H7 (cell line): ENCODE measurements around the gene CPLX1. TPM values are rescaled to one million over a fixed set of nuclear protein-coding genes. Genes with fewer than 3 reads are reported as not detected.

ENCODE experiments used
- DNase-seq: peaks from one replicate; pipeline ENCODE4 v3.0.0; 2012
- H3K27me3 ChIP-seq: 2 replicates; pipeline ENCODE4 v1.6.0; 2011; ENCODE audit warnings: mild to moderate bottlenecking, low read length; ENCODE audit not compliant: control insufficient read depth, insufficient read depth
- H3K36me3 ChIP-seq: replicated peaks from 2 replicates; pipeline ENCODE4 v1.5.1; 2011; ENCODE audit warnings: low read length; ENCODE audit not compliant: control insufficient read depth, insufficient read depth
- H3K4me3 ChIP-seq: 2 replicates; pipeline ENCODE4 v1.5.1; 2011; ENCODE audit warnings: low read depth, mild to moderate bottlenecking, control low read depth, low read length, moderate library complexity; ENCODE audit not compliant: insufficient read depth
- total RNA-seq: library from RNA; depleted of rRNA; stranded (reverse); fragments of >200 nt; shearing (Covaris generic); gene quantifications from 2 replicates; pipeline ENCODE4 v1.2.3, GENCODE V29; 2014

Gene CPLX1
- total RNA-seq, 1 experiment from 2014 or later: 0.62 TPM

DNA sequence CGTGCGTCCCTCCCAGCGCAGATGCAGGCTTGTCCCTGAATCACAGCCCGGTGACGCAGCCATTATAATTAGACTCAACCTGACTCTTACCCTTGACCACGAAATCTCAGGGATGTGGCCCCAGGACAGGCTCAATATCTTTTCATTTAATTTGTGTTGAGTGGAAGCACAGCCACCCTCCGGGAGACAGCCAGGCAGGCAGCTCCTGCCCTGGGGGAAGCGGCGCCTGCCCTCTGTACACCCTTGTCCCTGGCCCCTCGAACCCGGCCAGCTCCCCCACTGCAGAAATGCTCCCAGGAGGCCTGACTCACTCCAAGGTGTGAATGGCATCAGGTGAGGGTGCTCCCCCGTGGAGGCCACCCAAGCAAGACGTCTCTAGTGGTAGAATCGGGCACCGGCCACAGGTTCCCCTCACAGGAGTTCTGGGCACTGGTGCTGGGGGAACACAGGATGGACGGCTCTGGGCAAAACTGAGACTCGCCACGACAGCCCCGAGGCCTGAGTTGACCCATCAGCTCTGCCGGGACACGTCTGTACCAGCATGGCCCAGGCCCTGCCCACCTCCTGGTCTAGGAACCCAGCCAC lies 2.7 kb downstream of the CPLX1 start:
- Histone ChIP-seq H3K36me3 (no peaks in the 10 kb centered on the region), H3K27me3 (peaks cover 40% of the 10 kb centered on the region), H3K4me3 (no peak overlapping the region)
- DNase-seq: peak; percentile 37

GRCh38 chr4:822361-823175 lies 3.4 kb downstream of the CPLX1 start:
- no peaks in the 10 kb centered on the region for H3K36me3 ChIP-seq
- DNase-seq: peak; percentile 42
- H3K4me3 ChIP-seq: no peak overlapping the region
- H3K27me3 ChIP-seq: peaks cover 33% of the 10 kb centered on the region

DNA sequence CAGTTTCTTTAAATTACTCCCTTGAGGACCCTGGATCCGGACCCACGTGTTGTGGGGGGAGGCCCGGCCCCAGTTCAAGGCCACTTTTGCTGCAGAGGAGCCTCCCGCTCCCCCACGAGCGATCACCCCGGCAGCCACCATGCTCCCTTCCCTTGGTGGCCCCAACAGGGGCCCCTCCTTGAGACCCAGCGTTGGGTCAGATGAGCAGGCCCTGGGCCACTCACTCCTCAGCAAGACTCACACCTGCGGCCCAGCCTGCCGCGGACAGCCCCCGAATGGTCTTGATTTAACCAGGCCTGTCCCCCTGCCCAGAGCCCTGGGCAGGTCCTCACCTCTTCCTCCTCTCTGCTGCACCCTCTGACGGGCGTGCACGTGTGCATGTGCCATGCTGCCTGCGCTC lies 4.3 kb downstream of the CPLX1 start:
- Histone ChIP-seq H3K27me3 (peaks cover 25% of the 10 kb centered on the region), H3K36me3 (no peaks in the 10 kb centered on the region), H3K4me3 (no peak overlapping the region)
- DNase-seq: peak; percentile 45

DNA sequence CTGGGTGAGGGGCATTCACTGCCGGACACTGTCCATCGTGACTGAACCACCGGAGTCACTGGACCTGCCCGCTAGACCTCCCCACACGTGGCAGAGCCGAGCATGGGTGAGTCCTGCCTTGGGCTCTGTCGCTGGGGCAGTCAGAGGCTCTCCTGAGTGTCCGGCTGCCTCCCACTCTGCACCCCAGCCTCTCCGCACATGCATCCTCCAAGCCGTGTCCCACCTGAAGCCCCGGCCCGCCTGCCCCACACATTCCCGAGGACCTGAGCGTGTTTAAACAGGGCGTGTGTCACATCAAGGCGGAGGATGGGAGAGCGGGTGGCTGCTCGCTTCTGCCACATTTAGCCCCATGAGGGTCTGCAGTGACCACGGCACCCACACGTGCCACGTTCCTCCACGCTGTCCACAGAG lies 4.7 kb downstream of the CPLX1 start:
- peak; percentile 38 for DNase-seq
- Histone ChIP-seq H3K4me3 (no peak overlapping the region), H3K27me3 (peaks cover 25% of the 10 kb centered on the region), H3K36me3 (no peaks in the 10 kb centered on the region)

DNA sequence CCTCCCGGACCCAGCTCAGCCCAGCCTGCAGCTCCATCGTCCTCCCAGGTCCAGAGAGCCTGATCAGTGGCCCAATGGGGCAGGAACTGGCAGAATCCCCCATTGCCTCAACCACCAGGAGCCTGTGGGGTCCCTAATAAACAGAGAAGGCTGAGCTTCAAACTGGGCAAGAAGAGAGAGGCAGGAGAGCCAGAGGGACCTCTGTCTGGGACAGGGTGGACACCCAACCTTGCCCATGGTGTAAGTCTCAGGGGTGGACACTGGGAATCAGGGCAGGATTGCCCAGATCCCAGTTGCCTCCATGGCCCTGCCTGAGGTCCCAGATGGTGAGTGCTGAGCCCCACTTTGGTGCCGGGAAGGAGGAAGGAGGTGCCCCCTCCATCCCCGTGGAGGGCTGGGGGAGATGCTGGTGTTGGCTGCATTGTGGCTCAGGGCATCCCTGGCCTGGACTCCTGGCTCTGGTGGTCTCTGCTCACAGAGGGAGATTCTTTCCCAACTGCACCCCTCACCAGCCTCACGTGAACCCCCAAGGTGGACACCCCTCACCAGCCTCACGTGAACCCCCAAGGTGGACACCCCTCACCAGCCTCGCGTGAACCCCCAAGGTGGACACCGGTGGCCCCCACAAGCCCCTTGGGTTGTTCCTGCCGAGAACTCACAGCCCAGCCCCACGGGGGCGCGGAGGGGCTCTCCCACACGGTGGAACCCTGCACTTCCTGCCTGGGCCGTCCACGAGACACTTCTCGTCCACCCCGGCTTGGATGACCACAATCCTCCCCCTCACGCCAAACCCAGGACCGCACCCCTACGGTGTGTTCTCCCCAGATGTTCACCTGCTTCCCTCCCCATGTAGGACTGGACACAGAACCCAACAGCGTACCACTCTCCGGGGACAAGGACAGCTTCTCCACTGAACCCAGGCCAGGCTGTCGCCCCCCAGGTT lies 5.4 kb downstream of the CPLX1 start:
- Histone ChIP-seq H3K27me3 (peaks cover 27% of the 10 kb centered on the region), H3K36me3 (no peaks in the 10 kb centered on the region), H3K4me3 (no peak overlapping the region)
- peak; percentile 39 for DNase-seq

DNA sequence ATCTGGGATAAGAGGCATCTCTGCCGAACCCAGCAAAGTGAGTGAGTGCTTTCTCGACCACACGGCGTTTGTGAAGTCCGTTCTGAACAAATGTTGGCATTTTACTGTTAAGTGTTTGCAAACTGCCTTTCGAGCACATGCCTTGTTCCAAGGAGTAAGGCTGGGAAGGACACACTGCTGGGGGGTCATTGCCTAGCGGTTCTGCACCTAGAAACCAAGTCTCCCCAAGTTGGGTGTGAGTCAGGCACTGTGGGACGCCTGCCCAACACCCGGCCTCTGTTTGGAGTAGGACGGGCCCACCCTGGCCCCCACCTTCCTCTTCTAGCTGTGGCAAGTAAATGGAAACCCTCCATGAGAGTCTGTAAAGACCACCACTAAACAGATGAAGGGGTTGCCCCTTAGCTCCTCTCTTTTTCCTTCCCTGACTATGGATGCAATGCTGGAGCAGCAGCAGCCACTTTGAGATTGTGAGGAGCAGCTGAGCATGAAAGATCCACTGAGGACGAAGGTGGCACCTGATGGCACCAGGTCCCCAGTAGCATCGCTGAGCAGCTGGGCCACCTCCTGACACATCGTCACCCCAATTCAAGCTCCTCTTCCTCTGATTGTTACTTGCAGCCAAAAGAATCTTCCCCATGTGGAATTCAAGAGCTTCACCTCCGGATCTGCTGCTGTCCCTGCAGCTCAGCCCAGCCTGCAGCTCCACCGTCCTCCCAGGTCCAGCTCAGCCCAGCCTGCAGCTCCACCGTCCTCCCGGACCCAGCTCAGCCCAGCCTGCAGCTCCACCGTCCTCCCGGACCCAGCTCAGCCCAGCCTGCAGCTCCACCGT lies 6.3 kb downstream of the CPLX1 start:
- no peak overlapping the region for H3K4me3 ChIP-seq
- no peak for DNase-seq
- no peaks in the 10 kb centered on the region for H3K36me3 ChIP-seq
- H3K27me3 ChIP-seq: peaks cover 20% of the 10 kb centered on the region

DNA sequence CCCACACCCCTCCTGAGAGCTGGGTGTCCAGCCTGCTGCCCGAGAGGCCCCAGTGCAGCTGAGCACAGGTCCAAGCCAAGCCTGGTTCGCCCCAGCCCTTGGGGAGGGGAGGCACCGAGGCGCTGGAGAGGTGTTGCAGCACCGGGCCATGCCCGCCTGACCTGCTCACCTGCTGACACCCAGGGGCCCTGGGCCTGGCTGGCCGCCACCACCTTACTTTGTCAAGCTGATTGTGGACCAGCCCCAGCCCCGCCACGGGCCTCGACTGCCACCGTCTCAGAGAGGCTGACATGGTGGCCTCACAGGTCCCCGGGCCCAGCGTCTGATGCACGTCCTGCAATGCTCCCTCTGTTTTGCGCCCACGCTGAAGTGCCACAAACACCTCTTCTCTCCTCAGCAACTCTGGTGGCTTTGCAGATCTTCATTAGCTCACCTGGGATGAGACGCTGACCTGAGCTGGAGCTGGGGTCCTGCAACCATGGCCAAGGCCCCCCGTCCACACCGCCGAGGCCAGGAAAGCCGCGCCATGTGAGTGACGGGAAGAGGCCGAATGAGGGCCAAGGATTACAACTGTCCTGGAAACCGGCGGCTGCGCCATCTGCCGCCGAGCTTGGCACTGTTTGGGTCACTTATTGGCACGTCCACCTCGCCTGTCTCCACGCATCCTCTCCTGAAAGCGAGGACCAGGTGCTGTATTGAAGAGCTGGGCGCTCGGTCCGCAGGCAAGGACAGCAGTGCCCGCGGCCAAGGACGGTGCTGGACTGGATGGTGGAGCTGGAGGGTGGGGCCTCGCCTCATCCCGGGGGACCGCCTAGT lies 7.6 kb downstream of the CPLX1 start:
- Histone ChIP-seq H3K27me3 (peaks cover 12% of the 10 kb centered on the region), H3K36me3 (no peaks in the 10 kb centered on the region), H3K4me3 (no peak overlapping the region)
- DNase-seq: peak; percentile 53

DNA sequence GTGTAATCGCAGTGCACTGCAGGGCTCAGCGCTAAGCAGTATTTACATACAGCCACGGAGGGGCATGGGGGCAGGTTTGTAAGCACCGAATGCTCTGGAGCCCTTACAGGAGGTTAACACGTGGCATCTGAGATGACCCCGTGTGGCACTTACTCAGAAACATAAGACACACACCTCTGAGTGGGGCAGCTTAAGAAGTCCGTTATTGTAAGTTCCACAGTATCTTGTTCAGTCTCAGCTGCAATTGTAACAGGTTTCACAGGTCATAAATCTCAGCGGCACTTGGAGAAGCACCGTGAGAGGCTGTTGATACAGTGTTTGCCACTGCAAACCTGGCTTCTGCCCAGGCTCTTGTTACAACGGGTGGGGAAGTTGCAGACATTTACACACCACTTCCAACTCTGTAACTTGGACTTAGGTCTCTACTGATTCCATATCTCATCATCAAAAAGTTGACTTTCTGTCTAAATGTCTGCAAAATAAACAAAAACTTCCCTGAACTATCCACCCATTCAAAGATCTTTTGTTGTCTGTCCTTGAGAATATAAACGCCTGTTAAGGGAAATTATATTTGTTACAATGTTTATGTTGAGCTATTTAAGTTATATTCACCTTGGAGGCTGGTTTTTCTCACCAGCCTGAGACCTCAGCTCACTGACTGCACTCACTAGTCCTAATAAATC lies 10.3 kb downstream of the CPLX1 start:
- Histone ChIP-seq H3K4me3 (no peak overlapping the region), H3K27me3 (peaks cover 8% of the 10 kb centered on the region)

GRCh38 chr4:814312-814850 lies 11.5 kb downstream of the CPLX1 start:
- H3K36me3 ChIP-seq: no peaks in the 10 kb centered on the region
- peak; percentile 17 for DNase-seq
- H3K27me3 ChIP-seq: peaks cover 8% of the 10 kb centered on the region
- H3K4me3 ChIP-seq: no peak overlapping the region

More for the DNA sequence above, 10.3 kb downstream of the CPLX1 start:
- peak; percentile 31 for DNase-seq
- no peaks in the 10 kb centered on the region for H3K36me3 ChIP-seq

DNA sequence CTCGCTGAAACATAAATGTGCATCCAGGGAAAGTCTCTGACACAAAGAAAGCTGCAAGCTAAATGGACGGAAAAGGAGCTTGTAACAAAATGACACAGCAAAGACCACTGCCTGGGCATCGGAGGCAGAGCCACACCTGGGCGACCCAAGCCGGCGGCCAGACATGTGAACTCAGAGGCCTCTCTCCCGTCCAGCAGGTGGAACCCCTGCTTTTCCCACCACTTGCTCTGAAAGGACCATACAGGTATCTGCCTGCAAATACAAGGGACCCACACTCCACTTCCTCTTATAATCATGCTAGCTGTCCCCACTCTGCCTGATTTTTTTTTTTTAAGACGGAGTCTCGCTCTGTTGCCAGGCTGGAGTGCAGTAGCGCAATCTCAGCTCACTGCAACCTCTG lies 12.0 kb downstream of the CPLX1 start:
- no peak overlapping the region for H3K4me3 ChIP-seq
- H3K27me3 ChIP-seq: peaks cover 7% of the 10 kb centered on the region
- peak; percentile 83 for DNase-seq
- no peaks in the 10 kb centered on the region for H3K36me3 ChIP-seq

GRCh38 chr4:808860-809570 lies 16.9 kb downstream of the CPLX1 start:
- no peaks in the 10 kb centered on the region for H3K36me3 ChIP-seq
- H3K4me3 ChIP-seq: no peak overlapping the region
- DNase-seq: no peak
- no peaks in the 10 kb centered on the region; the same call in 1 of the 2 replicates for H3K27me3 ChIP-seq

DNA sequence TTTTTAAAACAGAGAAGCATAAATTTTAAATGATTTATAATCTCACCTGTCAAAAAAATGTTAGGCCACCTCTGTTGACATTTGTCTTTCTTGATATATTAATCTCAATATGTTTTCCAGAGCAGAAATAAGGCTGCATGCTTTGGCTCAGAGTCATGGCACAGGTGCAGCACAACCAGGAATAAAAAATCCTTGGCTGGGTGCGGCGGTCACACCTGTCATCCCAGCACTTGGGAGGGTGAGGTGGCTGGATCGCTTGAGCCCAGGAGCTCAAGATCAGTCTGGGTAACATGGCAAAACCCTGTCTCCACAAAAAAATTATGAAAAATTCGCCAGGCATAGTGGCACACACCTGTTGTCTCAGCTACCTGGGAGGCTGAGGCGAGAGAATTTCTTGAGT lies 18.1 kb downstream of the CPLX1 start:
- DNase-seq: no peak
- Histone ChIP-seq H3K36me3 (no peaks in the 10 kb centered on the region), H3K4me3 (no peak overlapping the region), H3K27me3 (no peaks in the 10 kb centered on the region; the same call in 1 of the 2 replicates)
